Hindlimb muscle (tissue), 1 donor: ENCODE measurements around the gene TAX1BP3. TPM values are rescaled to one million over a fixed set of nuclear protein-coding genes. Genes with fewer than 3 reads are reported as not detected.
A peak's percentile ranks its signal among the peaks of the same experiment; 100 is the strongest.

Experiments used
- DNase-seq: peaks from one replicate; pipeline ENCODE4 v3.0.0-alpha.2; 2013
- polyA plus RNA-seq: library from polyadenylated mRNA; unstranded; fragments of 120-200 nt; gene quantifications from one replicate; pipeline ENCODE4 v1.2.1, GENCODE V29; 2013; ENCODE audit not compliant: insufficient read length

The TAX1BP3 gene
- polyA plus RNA-seq, 1 donor: 47.5 TPM

DNA sequence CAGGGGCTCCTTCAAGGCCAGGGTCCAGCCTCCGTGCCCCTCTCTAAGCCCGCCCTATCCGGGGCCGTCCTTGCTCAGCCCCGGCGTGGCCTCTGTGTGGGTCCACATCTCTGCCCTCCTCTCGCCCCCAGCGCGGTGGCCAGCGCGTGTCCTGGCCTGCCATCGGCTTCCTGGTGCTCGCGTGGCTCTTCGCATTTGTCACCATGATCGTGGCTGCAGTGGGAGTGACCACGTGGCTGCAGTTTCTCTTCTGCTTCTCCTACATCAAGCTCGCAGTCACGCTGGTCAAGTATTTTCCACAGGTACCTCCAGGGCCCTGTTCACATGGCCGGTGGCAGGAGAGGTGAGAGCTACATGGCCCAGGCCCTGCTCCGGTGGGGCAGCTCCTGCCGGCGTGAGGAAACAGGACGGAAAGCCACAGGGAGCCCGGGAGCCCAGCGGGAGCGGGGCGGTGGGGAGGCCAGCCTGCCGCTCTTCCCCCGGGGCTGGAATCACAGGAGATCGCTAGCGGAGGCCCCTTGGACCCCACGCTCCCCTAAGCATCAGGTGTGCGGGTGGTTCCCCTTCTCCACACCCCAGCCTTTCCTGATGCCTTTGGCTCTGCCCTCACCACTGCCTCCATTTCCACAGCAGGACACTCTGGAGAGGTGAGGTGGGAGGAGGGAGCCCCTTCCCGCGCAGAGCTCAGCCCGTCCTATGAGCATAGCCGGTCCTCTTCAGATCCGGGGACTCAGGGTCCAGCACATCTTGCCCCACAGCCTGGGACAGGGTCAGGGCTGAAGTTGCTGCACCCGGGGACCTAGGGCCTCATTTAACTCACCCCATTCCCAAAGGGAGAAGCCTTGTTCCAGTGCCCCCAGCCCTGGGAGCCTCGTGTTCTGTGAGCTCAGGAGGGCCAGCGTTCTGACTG lies 10.2 kb downstream of the TAX1BP3 start:
- DNase-seq: no peak

DNA sequence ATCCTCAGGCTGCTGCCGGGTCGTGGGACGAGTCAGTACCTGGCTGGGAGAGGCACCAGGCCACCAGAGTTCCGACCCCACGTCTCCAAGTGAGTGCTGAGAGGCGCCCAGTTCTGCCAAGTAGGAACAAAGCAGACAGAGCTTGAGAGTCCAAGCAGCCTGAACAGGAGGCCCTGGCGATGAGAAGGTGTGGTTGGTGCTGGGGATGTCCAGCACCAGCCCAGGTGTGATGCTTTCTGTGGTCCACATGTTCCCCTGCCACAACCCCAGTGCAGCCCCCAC lies 10.8 kb downstream of the TAX1BP3 start:
- DNase-seq: no peak

DNA sequence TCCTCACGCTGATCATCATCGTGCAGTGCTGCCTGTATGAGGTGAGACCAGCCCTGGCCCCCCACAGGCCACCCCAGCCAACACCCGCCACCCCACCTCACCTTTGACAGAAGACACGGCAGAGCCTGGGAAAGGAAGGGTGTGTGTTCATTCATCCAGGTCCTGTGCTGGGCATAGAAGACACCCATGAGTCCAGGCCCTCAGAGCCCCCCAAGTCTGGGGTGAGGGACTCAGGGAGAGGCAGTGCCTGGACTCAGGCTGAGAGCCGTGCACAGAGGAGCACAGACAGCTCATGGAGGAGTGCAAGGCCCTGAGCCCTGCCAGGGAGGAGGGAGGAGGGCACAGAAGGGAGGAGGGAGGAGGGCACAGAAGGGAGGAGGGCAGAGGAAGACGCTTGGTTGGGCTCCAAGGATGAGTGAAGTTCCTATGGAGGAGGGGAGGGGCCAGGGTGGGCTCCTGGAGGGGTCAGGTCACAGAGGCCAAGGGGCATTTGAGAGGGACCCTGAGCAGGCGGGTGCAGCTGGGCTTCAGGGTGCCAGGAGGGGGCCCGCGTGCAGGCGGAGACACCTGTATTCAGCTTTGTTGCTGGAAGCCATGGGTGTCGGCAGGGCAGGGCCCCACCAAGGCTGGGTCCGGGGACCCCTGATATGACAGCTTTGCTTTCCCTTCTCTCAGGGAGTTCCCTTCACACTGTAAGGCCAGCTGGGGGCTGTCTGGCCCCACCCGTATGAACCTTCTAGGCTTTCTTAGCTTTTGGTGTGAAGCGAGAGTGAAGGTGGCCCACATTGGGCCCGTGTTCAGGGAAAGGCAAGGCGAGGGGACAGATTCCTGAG lies 11.4 kb downstream of the TAX1BP3 start:
- DNase-seq: no peak

DNA sequence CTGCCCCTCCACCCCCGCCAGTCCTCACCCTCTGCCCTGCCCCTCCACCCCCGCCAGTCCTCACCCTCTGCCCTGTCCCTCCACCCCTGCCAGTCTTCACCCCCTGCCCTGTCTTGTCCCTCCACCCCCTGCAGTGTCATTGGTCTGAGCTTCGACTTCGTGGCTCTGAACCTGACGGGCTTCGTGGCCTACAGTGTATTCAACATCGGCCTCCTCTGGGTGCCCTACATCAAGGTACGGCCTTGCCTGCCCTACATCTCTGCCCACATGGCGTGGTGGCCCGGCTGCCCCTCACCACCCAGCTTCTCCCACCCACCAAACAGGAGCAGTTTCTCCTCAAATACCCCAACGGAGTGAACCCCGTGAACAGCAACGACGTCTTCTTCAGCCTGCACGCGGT lies 12.0 kb downstream of the TAX1BP3 start:
- no peak for DNase-seq

DNA sequence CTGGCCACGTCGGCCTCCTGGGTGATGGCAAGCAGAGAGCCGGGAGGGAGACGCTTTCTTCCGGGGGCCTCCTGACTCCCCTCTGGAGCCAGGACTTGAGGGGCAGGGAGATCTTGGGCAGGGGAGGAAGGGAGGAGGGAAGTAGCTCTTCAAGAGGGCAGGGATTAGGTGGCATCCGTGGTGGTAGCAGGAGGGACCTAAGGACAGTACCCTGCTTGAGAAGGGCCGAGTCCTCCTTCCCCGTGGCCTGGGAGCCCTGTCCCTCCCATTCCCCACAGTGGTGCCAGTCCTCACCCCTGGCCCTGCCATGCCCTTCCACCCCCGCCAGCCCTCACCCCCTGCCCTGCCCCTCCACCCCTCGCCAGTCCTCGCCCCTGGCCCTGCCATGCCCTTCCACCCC lies 12.6 kb downstream of the TAX1BP3 start:
- no peak for DNase-seq

DNA sequence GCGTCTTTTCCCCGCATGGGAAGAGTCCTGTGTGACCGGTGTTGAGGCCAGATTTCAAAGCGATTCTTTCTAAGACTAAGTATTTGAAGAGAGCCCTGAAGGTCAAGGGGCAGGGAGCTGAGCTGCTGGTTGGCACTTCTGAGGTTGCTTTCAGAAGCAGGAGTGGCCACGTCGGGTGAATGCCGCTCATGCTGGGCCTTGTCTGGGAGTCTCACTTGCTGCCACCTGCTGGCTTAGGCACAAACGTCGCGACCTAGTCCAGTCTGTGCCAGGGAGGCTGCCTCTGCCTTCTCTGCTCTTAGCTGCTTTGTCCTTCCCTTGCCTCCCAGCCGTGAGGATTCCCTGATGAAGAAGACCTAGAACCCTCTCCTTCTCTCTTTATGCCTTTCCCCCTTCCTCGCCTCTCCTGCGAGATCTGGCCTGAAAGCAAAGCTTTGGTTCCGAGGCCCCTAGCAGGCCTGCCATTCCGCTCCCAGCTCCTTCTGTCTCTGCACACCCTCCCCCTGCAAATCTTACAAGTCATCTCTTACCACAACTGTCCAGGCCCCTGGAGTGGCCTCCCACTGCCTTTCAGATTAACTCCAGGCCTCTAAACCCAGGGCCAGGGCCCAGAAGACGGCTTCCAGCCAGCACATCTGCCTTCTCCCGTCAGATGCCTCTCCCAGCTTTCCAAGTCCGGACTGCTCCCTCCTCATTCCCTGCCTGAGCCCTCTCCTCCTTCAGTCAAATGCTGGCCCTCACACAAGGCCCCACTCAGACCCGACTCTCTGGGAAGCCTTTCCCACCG lies 20.4 kb downstream of the TAX1BP3 start:
- DNase-seq: peak; percentile 46

DNA sequence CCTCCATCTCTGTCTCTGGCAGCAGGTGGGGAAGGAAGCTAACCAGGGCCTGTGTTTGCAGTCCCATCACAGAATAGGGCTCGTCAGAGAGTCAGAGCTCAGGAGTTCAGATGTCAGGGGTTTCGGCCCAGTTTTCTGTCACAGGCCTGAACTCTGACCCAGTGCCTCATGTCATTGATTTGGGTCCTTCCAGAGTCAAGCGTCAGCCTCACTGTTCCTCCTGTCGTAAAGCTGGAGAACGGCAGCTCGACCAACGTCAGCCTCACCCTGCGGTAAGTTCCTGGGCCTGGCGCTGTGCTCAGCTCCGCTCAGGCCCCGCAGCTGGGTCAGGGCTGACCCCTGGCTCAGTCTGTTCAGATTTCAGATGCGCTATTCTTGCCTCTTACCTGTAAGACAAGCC lies 21.1 kb downstream of the TAX1BP3 start:
- DNase-seq: no peak

DNA sequence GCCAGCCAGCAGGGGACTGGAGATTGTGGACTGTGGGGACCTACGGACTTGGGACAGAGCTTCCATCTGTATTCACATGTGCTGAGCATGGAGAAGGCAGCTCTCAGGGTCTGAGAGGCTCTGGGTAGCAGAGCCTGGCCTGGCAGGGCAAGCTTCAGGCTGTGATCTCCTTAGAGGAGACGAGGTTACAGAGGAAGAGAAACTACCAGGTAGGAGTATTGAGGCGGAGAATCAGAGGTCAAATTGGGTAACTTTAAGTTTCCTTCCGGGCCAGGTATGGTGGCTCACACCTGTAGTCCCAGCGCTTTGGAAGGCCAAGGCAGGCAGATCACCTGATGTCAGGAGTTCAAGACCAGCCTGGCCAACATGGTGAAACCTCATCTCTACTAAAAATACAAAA lies 23.1 kb downstream of the TAX1BP3 start:
- DNase-seq: no peak

DNA sequence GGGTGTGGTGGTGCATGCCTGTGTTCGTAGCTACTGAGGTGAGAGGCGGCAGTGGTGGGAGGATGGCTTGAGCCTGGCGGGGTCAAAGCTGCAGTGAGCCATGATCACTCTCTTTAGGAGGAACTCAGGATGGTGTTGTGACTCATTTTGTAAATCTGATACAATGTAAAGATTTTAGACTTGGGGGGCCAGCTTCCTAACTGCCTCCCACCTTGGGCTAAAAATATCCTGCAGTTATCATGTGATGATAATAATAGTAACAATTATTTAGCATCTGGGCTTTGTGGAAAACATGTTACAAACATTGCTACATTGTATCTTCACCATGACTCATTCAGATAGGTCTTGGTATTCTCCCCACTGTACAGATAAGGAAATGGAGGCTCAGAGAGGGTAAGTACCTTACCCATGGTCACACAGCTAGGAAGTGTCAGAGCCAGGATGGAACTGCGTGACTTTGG lies 24.5 kb downstream of the TAX1BP3 start:
- DNase-seq: no peak

DNA sequence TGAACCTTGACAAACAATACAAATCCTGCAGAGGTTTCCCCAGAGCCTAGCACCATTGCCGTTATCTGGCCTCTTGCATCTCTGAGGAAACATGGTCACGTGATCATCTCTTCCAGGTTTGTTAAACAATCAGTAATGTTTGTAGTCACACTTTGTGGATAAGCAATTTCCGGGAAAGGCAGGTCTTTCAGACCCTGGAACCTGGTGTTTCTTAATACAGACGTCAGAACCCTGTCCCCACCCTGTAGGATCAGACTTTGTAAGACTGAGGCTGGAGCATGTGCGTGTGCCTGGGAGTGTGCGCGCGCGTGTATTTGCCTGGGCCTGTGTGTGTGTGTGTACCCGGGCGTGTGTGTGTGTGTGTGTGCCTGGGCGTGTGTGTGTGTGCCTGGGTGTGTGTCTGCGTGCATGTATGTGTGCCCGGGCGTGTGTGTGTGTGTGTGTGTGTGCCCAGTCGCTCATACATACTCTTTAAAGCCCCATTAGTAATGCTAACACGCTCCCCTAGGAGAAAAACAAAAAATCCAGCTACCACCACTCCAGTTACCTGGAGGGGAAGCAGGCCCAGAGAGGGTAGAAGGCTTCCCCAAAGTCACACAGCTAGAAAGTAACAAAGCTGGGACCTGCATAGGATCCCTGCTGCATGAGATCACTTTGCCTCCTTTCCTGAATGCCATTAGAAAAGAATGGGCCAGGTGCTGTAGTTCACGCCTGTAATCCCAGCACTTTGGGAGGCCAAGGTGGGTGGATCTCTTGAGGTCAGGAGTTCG lies 26.5 kb downstream of the TAX1BP3 start:
- DNase-seq: no peak

DNA sequence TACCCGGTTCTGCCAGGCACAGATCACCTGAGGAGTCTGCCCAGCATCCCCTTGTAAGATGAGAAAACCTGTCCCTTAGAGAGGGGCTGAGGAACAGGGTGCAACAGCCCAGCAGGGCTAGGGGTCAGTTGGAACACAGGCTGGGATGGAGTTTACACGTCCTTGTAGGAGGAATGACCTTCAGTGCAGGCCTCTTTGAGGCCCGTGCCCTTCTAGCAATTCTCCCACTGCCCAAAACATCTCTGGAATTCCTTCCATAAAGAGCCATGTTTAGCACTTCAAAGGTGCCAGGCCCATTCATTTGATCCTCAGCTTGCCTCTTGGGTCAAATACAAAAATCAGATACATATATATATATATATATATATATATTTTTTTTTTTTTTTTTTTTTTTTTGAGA lies 27.4 kb downstream of the TAX1BP3 start:
- no peak for DNase-seq

DNA sequence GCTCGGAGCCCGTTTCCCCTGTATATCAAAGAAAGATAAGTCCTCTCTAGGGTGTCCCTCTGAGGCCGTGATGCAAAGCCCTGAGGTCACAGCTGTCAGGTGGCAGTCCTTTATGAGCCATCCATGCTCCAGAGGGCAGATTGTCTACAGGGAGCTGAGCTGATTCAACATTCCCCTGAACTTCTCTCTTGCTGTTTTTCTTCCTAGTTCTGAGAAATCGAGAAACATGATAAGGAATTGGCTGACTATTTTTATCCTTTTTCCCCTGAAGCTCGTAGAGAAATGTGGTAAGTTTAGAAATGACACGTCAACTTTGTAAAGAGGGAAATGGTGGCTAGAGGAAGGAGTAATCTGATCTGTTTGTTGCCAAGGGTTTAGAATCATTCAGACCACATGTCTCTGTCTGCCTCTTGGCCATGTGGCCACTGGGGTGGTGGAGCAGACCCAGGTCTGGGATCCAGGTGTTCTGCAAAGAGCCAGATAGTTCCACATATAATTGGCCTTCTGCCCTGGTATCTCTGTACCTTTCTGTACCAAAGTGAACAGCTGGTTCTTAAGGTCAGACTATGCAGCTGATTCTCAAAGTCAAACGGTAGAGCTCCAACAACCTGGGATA lies 28.3 kb downstream of the TAX1BP3 start:
- no peak for DNase-seq

DNA sequence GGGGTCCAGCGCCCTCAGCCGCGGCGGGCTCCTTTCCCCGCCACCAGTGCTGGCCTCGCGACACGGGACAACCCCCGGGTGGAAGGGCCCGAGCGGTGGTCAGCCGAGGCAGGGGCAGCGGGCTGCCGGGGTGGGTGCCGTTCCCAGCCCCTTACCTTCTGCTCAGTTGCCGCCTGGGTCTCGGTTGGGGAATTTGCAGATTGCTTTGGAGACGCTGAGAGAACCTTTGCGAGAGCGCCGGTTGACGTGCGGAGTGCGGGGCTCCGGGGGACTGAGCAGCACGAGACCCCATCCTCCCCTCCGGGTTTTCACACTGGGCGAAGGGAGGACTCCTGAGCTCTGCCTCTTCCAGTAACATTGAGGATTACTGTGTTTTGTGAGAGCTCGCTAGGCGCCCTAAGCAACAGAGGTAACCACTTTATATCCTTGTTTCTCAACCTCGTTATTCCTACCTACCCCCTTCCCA lies 31.4 kb downstream of the TAX1BP3 start:
- DNase-seq: no peak

DNA sequence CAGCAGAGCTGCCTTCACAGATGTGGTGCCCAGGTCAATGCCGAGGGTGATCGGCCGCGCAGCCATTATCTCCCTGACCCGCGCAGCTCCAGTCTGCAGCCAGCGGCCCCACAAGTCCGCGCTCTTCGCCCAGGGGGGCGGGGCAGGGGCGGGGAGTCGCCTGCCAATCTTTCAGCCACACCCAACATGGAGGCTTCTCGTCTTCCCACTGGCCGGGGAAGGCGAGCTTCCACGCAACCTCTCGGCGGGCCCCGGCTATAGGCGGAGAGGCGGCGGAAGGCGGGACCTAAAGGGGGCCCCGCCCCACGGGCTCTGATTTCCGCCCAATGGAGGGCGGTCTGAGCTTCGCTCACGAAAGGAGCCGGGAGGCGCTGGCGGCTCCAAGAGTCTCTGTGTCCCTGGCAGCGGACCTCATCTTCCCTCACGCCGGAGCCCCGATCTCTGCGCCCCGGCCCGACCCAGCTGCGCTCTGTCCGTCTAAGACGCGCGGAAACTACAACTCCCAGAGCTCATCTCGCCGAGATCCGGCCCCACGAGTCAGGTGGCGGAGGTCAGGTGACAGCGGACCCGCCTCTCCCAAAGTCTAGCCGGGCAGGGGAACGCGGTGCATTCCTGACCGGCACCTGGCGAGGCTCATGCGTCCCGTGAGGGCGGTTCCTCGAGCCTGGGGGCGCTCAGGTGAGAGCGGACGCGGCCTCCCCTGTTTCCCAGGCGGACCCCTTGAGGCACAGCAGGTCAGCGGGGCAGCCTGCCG lies 32.0 kb downstream of the TAX1BP3 start, which contains the start of the genes CTNS and SHPK:
CTNS (plus strand) TSS at position 607 of the 754 bp plus-strand sequence. CDS start 3,447 bp downstream, outside the sequence.
SHPK (minus strand) TSS at position 97 of the 754 bp plus-strand sequence; CDS start at position 66, 31 bp downstream.
- peak; percentile 95 for DNase-seq

DNA sequence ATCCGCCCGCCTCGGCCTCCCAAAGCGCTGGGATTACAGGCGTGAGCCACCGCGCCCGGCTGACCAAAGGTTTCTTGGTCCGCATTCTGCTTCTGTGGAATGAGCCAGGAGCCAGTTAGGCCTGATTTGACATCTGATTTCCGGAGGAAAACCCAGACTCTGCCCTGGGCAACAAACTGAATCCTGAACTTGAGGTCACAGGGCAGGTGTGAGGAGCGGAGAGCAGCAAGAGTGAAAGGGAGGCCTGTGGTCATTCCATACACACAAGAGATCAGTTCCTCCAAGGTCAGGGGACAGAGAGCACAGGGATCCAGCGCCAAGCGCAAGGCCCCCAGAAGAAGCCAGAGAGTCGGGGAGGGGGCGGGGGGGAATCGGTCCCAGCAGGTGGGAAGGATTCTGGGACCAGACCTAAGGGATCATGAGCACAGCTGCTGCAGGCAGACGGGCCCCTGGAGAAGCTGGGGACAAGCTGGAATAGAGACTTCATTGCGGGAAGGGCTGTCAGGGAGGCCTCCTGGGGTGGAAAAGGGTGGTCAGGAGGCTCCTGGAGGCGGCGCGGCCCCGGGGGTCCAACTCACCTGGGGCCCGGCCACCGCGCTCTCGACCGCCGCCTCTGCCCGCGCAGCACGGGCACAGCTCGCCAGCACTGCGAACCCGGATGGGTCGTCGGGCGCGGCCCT lies 32.8 kb downstream of the TAX1BP3 start:
- no peak for DNase-seq

DNA sequence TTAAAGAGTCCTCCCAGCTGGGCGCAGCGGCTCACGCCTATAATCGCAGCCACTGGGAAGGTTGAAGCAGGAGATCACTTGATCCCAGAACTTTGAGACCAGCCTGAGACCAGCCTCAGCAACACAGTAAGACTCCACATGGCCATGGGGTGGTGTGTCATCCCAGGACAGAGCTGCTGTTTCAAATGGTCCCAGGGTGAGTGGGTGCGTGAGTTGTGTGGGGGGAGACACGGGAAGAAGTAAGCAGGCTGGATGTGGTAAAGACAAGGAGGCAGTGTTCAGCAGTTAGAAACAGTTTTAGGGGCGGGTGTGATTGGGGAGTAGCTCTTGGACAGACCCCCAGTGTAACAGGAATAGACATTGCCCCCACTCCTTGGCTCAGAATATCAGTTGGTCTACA lies 36.1 kb downstream of the TAX1BP3 start:
- DNase-seq: no peak

DNA sequence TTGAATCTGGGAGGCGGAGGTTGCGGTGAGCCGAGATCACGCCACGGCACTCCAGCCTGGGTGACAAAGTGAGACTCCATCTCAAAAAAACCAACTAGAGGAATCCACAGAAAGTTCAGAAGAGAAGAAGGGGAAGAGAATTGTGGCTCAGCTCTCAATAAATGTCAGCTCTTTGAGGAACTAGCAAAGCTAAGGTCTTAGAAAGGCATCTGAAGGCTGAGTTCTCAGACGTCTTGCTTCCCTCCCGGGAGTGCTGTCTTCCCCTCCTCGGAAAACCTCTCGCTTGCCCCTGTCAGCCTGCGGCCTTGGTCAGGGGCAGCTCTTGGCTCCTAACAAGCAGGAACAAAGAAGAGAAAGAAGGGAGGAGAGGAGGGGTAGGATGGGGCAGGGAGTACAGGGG lies 37.6 kb downstream of the TAX1BP3 start:
- no peak for DNase-seq

DNA sequence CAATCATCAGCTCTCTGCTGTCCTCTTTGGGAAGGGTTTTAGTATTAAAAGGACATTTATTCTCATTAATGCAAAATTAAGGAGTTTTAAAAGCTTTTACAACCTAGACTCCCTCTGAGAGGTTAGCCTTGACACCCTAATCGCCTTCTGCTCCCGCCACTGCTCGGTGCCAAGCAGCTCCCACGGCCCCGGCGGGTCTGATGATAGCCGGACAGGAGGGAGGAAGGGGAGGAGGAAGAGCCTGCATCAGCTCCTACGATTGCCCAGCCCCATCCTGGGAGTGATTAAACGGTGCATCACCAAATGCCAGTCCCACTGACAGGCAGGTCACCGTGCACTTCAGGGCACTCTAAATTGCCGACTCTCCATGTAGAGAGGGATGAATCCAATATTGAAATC lies 40.6 kb downstream of the TAX1BP3 start:
- DNase-seq: no peak

DNA sequence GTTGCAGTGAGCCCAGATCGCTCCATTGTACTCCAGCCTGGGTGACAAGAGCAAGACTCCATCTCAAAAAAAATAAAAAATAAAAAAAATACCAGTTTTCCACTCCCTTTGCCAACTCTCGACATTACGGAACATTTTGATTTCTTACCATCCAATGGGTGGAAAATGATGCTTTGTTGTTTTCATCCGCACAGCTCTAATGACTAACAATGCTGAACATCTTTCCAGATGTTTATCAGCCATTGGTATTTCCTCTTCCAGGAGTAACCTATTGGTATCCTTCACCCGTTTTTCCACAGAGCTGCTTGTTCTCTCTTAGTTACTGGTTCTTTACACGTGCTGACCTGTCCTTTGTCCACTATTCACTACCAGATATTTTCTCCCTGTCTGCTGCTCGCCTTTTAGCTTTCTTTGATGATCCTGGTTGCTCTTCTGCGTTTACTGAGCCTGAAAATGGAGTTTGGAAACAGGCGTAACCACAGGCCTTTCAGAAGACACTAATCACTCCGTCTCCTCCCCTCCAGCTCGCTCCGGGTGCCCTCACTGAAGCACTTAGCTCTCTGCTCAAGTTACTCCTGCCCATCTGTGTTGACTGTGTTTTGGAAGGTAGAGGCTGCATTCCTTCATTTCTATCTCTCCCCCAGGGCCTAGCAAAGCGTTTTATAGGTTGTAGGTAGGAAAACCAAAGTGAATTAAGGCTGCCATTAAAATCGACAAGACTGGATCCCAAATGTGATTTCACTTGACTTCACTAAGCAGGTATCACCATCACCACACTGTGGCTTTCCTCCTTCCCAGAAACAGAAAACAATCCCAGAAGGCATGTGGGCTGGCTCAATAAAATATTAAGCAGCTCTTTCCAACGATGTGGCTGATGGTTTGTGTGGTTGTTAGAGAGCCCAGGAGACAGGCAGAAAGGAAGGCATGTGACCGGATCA lies 41.3 kb downstream of the TAX1BP3 start:
- no peak for DNase-seq
